GM21423 (cell line): ENCODE measurements around the gene ATRIP.
A peak's percentile ranks its signal among the peaks of the same experiment; 100 is the strongest.
"Not testable (repeated sequence)": the region's sequence is repeated elsewhere in the genome, so short reads cannot be mapped to it uniquely, and the experiment has no call there.

Experiments used
- ATAC-seq: cut with Tn5 transposase; IDR thresholded peaks from one replicate; pipeline ENCODE4 v1.9.1; 2021; ENCODE audit warnings: mild to moderate bottlenecking, moderate library complexity; ENCODE audit not compliant: unreplicated experiment

The ATRIP gene

DNA sequence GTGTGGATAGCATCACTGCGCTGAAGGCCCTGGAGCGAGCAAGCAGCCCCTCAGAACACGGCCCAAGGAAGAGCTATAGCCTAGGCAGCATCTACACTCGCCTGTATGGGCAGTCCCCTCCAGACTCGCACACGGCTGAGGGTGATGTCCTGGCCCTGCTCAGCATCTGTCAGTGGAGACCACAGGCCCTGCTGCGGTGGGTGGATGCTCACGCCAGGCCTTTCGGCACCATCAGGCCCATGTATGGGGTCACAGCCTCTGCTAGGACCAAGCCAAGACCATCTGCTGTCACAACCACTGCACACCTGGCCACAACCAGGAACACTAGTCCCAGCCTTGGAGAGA, 20.5 kb downstream of the ATRIP start:
- no peak for ATAC-seq

- ATAC-seq, result no peak
These were observed 21.1 kb downstream of the ATRIP start for GRCh38 chr3:48467473-48468267.

- no peak for ATAC-seq
These were observed 21.8 kb downstream of the ATRIP start for GRCh38 chr3:48468329-48468731.

GRCh38 chr3:48469046-48469915, 22.7 kb downstream of the ATRIP start:
- no peak for ATAC-seq

GRCh38 chr3:48470286-48470685, 23.7 kb downstream of the ATRIP start:
- ATAC-seq, result no peak

GRCh38 chr3:48472673-48472922, 26.1 kb downstream of the ATRIP start:
- no peak for ATAC-seq

DNA sequence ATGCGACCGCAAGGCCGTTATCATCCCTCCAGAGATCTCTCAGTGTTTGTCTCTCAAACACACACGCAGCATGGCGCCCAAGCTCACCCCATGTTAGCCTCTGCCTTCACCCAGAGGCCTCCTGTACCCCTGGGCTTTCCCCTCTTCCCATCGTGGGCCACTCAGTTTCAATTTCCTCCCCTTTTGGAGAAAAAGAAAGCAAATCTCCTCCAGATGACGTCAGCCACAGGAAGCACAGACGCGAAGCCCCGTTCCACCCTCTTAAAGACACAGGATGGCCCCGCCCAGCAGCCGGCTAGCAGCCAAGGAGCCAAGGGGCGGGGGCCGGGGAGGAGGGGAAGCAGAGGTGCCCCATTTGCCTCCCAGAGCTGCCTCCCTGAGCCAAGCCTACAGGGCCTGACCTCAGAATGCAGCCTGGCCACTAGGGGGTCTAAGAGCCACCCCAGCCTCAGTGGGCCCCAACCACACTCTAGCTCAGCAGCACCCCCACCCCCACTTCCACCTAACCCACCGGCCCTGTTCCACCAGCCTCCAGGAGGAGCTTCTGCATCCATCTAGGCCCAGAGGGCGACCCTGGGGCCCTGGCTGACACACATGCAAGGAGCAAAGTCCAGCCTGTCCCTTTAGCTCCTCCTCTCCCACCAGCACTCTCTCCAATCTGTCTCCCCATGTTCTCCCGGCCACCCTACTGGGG, 26.5 kb downstream of the ATRIP start:
- ATAC-seq, result peak; percentile 80

DNA sequence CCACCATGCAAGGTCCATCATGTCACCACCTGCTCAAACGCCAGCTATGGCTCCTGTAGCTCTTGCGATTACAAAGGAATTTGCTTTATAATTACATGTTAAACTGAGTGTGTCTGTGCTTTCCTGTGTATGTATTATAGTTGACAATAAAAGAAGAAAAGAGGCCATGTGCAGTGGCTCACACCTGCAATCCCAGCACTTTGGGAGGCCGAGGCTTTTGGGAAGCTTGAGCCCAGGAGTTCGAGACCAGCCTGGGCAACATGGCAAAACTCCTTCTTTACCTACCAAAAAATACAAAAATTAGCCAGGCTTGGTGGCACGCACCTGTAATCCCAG, 27.0 kb downstream of the ATRIP start:
- no peak for ATAC-seq

DNA sequence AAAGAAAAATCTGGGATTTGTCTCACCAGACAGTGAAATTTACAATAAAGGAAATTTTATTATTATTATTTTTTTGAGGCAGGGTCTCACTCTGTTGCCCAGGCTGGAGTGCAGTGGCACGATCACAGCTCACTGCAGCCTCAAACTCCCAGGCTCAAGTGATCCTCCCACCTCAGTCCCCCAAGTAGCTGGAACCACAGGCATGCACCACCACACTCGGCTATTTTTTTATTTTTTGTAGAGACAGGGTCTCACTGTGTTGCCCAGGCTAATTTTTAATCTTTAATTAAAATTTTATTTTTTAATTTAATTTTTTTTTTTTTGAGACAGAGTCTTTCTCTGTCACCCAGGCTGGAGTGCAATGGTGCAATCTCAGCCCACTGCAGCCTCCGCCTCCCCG, 27.5 kb downstream of the ATRIP start:
- not testable (repeated sequence) for ATAC-seq

- no peak for ATAC-seq
These were observed 28.1 kb downstream of the ATRIP start for GRCh38 chr3:48474619-48475018.

DNA sequence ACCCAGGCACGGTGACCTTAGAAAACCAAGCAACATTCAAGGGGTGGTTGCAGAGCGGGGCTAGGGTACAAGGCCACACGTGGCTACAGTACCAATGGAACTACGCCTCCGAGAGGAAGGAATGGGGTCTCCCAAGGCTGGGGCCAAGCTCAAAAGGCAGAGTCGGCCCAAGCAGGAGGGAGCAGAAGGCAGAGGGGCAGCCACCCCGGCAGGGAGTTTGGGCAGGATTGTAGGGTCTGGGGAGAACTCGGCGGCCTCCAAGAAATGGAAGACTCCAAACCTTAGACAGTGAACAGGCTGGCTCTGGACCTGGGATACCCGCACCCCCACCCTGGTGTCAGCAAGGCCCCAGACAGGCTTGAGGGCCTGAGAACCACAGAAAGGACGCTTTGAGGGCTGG, 28.7 kb downstream of the ATRIP start:
- ATAC-seq, result no peak

DNA sequence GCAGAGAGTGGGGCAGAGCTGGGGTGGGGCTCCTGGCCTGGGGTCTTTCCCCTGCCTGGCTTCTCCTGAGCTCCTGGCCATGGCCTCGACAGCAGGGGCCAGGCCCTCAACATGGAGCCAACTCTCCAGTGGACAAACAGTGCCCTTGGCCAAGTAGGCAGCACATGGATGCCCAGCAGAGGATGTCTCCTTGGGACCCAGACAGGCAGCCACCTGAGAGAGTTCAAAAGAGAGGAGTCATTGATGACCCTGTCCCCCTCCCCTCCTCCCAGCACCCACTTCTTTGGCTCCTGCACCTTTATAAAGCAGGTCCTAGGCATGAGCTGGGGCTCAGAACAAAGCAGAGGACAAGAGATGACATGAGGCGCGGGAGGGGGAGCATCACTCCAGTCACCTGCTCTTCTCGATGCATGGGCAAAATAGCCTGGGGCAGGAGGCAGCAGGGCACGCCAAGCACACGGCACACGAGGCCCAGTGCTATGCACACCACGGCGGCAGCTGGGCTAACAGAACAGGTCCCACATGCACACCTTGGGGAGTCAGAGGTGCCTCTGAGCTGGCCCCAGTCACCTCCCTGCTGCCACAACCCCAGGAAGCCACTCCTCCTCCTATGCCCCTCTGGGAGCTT, 30.0 kb downstream of the ATRIP start:
- no peak for ATAC-seq

DNA sequence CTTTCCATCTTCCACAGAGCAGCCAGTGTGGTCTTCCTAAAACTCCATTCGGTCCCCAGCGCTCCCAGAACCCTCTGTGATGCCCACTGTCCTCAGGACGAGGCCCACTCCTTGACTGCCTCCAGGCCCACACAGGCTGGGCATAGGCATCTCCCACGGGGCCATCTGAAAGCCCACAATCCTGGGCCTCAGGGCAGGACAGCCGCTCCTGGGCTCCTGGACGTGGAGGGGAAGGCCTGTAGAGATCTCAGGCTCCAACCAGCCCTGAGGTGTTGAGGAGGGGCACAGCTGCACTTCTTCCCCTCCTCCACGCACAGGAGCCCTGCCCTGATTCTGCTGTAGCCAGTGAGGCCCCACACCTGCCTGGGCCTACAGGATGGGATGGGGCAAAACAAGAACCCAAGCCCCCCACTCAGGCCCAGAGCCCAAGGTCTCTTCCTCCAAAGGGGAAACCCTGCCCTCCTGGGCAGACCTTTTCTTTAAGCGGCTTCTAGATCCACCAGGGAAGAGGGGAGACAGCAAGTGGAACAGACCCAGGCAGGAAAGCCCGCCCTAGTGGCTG, 31.5 kb downstream of the ATRIP start:
- ATAC-seq, result no peak

- ATAC-seq, result no peak
These were observed 32.4 kb downstream of the ATRIP start for GRCh38 chr3:48478626-48479555.

GRCh38 chr3:48480891-48481290, 34.4 kb downstream of the ATRIP start:
- not testable (repeated sequence) for ATAC-seq

- not testable (repeated sequence) for ATAC-seq
These were observed 36.3 kb downstream of the ATRIP start for GRCh38 chr3:48482822-48483221.

- ATAC-seq, result no peak
These were observed 40.4 kb downstream of the ATRIP start for GRCh38 chr3:48486952-48487351.

DNA sequence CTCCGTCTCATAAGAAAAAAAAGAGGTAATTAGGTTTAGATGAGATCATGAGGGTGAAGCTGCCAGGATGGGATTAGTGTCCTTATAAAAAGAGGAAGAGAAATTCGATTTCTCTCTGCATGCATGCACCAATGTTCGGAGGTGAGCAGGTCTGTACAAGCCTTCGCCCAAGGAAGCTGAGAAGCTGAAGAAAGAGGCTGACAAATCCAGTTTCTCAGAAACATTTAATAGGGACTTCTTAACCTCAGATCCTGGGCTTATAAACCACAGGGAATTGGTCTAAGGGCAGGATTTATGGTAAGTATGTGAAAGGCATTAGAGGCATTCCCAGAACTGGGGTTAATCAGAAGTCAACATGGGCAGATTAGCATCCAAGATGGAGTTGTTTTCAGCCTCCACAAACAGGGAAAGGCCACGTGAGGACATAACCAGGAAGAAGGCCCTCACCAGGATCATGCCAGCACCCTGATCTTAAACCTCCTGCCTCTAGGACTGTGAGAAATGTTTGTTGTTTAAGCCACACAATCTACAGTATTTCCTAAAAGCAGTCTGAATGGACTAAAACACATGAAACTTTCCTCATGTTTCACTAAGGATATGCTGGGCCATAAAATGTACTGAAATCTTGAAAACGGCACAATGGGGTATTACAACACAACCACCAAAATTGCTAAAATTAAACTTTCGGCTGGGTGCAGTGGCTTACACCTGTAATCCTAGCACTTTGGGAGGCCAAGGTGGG, 46.1 kb downstream of the ATRIP start:
- ATAC-seq, result no peak

DNA sequence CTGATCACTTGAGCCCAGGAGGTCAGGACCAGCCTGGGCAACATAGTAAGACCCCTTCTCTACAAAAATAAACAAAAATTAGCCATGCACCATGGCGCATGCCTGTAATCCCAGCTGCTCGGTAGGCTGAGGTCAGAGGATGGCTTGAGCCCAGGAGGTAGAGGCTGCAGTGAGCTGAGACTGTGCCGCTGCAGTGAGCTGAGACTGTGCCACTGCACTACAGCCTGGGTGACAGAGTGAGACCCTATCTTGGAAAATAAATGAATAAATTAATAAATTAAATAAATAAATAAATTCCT, 46.6 kb downstream of the ATRIP start:
- ATAC-seq, result no peak

DNA sequence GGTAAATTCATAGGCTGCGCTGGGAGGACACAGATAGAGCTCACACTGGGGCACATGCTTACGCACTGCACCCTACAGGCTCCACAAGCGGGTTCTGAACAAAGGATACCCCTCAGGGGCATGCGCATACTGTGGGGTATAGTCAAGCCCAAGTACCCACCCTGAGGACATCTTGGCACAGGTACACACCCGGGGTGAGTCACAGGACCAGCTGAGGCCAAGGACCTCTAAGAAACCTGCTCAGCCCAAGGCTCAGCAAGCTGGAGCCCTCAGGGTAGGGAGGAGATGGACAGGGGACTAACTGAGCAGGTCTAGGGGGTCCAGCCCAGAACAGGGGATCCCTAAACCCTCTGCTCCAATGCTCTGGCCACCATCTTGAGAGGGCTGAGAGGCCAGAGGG, 54.1 kb downstream of the ATRIP start:
- no peak for ATAC-seq
